Measurements from ENCODE around the gene RBM26. TPM values are rescaled to one million over a fixed set of nuclear protein-coding genes. Genes with fewer than 3 reads are reported as not detected.
"Not testable (repeated sequence)": the region's sequence is repeated elsewhere in the genome, so short reads cannot be mapped to it uniquely, and the experiment has no call there.

The RBM26 gene
- polyA plus RNA-seq, 3 donors, result 3.5 to 25.3 (median 5.0) TPM

- Histone ChIP-seq H3K9me3 (replicated peaks in 1 of 2; ENCODE audit: control insufficient read depth in 1 of 2, insufficient read depth in 1 of 2, low read length in 2 of 2) (no peaks in the 10 kb centered on the region), H2AFZ (ENCODE audit: insufficient read depth, low read depth, low read length, poor library complexity, severe bottlenecking) (no peak overlapping the region), H3K4me2 (replicated peaks; ENCODE audit: extremely low read depth, low read length, poor library complexity, severe bottlenecking) (no peak overlapping the region), H4K20me1 (ENCODE audit: insufficient read depth, low read length) (no peaks in the 10 kb centered on the region), H3K79me2 (ENCODE audit: insufficient read depth, low read length) (no peaks in the 10 kb centered on the region), H3K4me1 (ENCODE audit: control insufficient read depth in 1 of 2, insufficient read depth in 2 of 2, low read length in 2 of 2) (peaks cover 12 to 16% of the 10 kb centered on the region in 2 donors), H3K36me3 (replicated peaks in 1 of 2; ENCODE audit: control insufficient read depth in 1 of 2, insufficient read depth in 2 of 2, low read length in 2 of 2) (no peaks in the 10 kb centered on the region), H3K27ac (ENCODE audit: low read depth in 1 of 2, low read length in 2 of 2) (no peak overlapping the region), H3K27me3 (ENCODE audit: control insufficient read depth in 2 of 2, insufficient read depth in 2 of 2, low read length in 2 of 2) (no peaks in the 10 kb centered on the region), H3K4me3 (replicated peaks in 1 of 3; ENCODE audit: low read depth in 2 of 3, low read length in 3 of 3) (no peak overlapping the region), H3K9ac (ENCODE audit: insufficient read depth, low read length, poor library complexity, severe bottlenecking) (no peak overlapping the region)
- no peak for TF ChIP-seq CTCF (IDR thresholded peaks at IDR 0.05)
- Mint-ChIP-seq H3K27ac (no peak overlapping the region), H3K36me3 (no peaks in the 10 kb centered on the region), H3K9me3 (peaks cover 0 to 4% (median 0%) of the 10 kb centered on the region in 7 donors), H3K27me3 (ENCODE audit: low read depth in 3 of 3) (peaks cover 0 to 2% (median 0%) of the 10 kb centered on the region in 3 donors), H3K4me1 (peaks cover 20% of the 10 kb centered on the region), H3K4me3 (no peak overlapping the region)
- WGBS (ENCODE audit: insufficient coverage), result 100% methylated on average over 2 of the region's 3 CpGs
- intact Hi-C loops (cut with micrococcal nuclease), result no loop called here
- DNase-seq, result no peak
Measured at GRCh38 chr13:79281339-79281747, 124.7 kb downstream of the RBM26 start.

GRCh38 chr13:79279735-79280134 lies 126.3 kb downstream of the RBM26 start:
- H3K4me3 Mint-ChIP-seq; H3K36me3 ChIP-seq (replicated peaks in 1 of 2; ENCODE audit: control insufficient read depth in 1 of 2, insufficient read depth in 2 of 2, low read length in 2 of 2); H3K27ac ChIP-seq (ENCODE audit: low read depth in 1 of 2, low read length in 2 of 2); H3K4me3 ChIP-seq (replicated peaks in 1 of 3; ENCODE audit: low read depth in 2 of 3, low read length in 3 of 3); intact Hi-C loops (cut with micrococcal nuclease); H3K27me3 Mint-ChIP-seq (ENCODE audit: low read depth in 3 of 3); H3K27me3 ChIP-seq (ENCODE audit: control insufficient read depth in 2 of 2, insufficient read depth in 2 of 2, low read length in 2 of 2); H3K79me2 ChIP-seq (ENCODE audit: insufficient read depth, low read length); H3K36me3 Mint-ChIP-seq; H3K9me3 ChIP-seq (replicated peaks in 1 of 2; ENCODE audit: control insufficient read depth in 1 of 2, insufficient read depth in 1 of 2, low read length in 2 of 2); DNase-seq; H4K20me1 ChIP-seq (ENCODE audit: insufficient read depth, low read length); H3K9ac ChIP-seq (ENCODE audit: insufficient read depth, low read length, poor library complexity, severe bottlenecking); H3K4me2 ChIP-seq (replicated peaks; ENCODE audit: extremely low read depth, low read length, poor library complexity, severe bottlenecking); H2AFZ ChIP-seq (ENCODE audit: insufficient read depth, low read depth, low read length, poor library complexity, severe bottlenecking); H3K27ac Mint-ChIP-seq: not testable (repeated sequence)
- WGBS (ENCODE audit: insufficient coverage), result 86% methylated on average over 7 of the region's 12 CpGs
- H3K4me1 Mint-ChIP-seq, result peaks cover 20% of the 10 kb centered on the region
- peaks cover 12 to 16% of the 10 kb centered on the region in 2 donors for H3K4me1 ChIP-seq (ENCODE audit: control insufficient read depth in 1 of 2, insufficient read depth in 2 of 2, low read length in 2 of 2)
- peaks cover 5 to 10% (median 7%) of the 10 kb centered on the region in 7 donors for H3K9me3 Mint-ChIP-seq

Measured in CD14-positive monocyte (primary cell).